HL-60 (cell line): ENCODE data around the gene SLC28A1.

Experiments
- DNase-seq, 2 experiments: peaks; one replicate each; pipeline ENCODE4 v3.0.0-alpha.2; 2010 to 2020; ENCODE audit warnings: low read depth in 1 of 2, low spot score in 1 of 2
- H3K27ac ChIP-seq: fragments of 250-450 bp; sonication (Bioruptor Pico); replicated peaks from 2 replicates; pipeline ENCODE4 v1.5.1; 2020; ENCODE audit warnings: mild to moderate bottlenecking, moderate library complexity
- H3K27me3 ChIP-seq: fragments of 250-450 bp; sonication (Bioruptor Pico); 2 replicates; pipeline ENCODE4 v1.5.1; 2021; ENCODE audit warnings: mild to moderate bottlenecking, moderate library complexity; ENCODE audit not compliant: insufficient read depth, poor library complexity, severe bottlenecking
- H3K4me3 ChIP-seq: replicated peaks from 2 replicates; pipeline ENCODE4 v1.5.1; 2011; ENCODE audit warnings: mild to moderate bottlenecking, control low read depth, low read length; ENCODE audit not compliant: insufficient read depth
- CTCF ChIP-seq: IDR thresholded peaks from one replicate; pipeline ENCODE4 v1.5.1; 2011; ENCODE audit warnings: low read length, control low read depth, inconsistent platforms; ENCODE audit not compliant: insufficient read depth
- GABPA ChIP-seq: IDR thresholded peaks from 2 replicates; pipeline ENCODE4 v1.6.1; 2012; ENCODE audit warnings: low read depth
- POLR2AphosphoS5 ChIP-seq: IDR thresholded peaks from 2 replicates; pipeline ENCODE4 v1.6.1; 2012; ENCODE audit warnings: low read depth
- REST ChIP-seq: IDR thresholded peaks from 2 replicates; pipeline ENCODE4 v1.6.1; 2012; ENCODE audit warnings: low read depth; ENCODE audit not compliant: insufficient replicate concordance
- SPI1 ChIP-seq: IDR thresholded peaks from 2 replicates; pipeline ENCODE4 v1.6.1; 2012; ENCODE audit warnings: low read depth, mild to moderate bottlenecking, borderline replicate concordance

SLC28A1 gene

GRCh38 chr15:84981054-84981710, 96.7 kb downstream of the SLC28A1 start:
- TF ChIP-seq CTCF (no peak), POLR2AphosphoS5 (peak; percentile 57), GABPA (peak; percentile 41; the same call in 1 of the 2 replicates)
- peak; percentile 88 to 94 for DNase-seq
- Histone ChIP-seq H3K27me3 (no peaks in the 10 kb centered on the region), H3K27ac (peak overlapping the region; percentile 76), H3K4me3 (peak overlapping the region; percentile 86)

GRCh38 chr15:84981711-84982300, 97.3 kb downstream of the SLC28A1 start, which contains the start of gene PDE8A:
Gene PDE8A, plus strand, starts transcription at chr15:84981856. Its CDS starts 307 bp downstream, at chr15:84982163.
- peak; percentile 15 to 28 for DNase-seq
- no peak for TF ChIP-seq CTCF
- no peak for TF ChIP-seq SPI1
- TF ChIP-seq GABPA, result no peak
- no peak for TF ChIP-seq REST
- TF ChIP-seq POLR2AphosphoS5, result no peak
- Histone ChIP-seq H3K27me3 (no peaks in the 10 kb centered on the region), H3K4me3 (peak within 1 kb of the TSS; percentile 86), H3K27ac (peak within 1 kb of the TSS; percentile 76)

- Histone ChIP-seq H3K4me3 (peak overlapping the region; percentile 86), H3K27ac (no peak overlapping the region), H3K27me3 (no peaks in the 10 kb centered on the region)
- DNase-seq, result peak in 1 of 2 experiments; percentile 36
- no peak for TF ChIP-seq POLR2AphosphoS5
- no peak for TF ChIP-seq CTCF
- no peak for TF ChIP-seq GABPA
- no peak for TF ChIP-seq REST
- TF ChIP-seq SPI1, result no peak
Measured at GRCh38 chr15:84982301-84982920, 97.9 kb downstream of the SLC28A1 start.
